ENCODE data around the gene SLC25A43. TPM values are rescaled to one million over a fixed set of nuclear protein-coding genes. Genes with fewer than 3 reads are reported as not detected.
"Not testable (repeated sequence)": the region's sequence is repeated elsewhere in the genome, so short reads cannot be mapped to it uniquely, and the experiment has no call there.

SLC25A43 gene
- 1 to 10 TPM in 3 of 4 donors, under 1 TPM in 1; 0.87 to 2.7 (median 1.8) TPM for total RNA-seq

DNA sequence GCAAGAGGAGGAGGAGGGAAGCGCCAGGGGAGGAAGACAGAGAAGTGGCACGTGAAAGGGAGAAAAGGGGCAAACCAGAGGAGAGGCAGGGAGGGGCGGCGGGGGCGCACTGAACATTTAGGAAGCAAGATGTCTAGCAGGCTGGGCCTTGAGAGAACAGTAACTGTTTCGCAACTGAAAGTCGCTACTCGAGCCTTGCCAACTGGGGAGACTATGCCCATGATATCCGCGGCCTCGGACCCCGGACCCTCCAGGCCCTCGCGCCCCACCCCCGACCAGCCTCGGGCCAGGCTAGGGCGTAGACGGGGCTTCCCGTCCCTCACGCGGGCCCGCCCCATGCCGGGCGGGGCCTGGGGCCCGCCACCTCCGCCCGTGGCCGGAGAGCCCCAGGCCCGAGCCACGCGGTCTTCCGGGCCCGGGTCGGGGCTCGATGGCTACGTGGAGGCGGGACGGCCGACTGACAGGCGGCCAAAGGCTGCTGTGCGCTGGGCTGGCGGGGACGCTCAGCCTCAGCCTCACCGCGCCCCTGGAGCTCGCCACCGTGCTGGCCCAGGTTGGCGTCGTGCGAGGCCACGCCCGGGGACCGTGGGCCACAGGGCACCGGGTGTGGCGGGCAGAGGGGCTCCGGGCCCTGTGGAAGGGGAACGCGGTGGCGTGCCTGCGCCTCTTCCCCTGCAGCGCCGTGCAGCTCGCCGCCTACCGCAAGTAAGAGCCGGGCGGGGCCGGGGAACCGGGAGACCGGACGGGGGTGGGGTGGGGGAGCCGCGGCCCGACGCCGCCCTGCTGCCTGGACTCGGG, at the start of gene SLC25A43:
SLC25A43 (plus strand) TSS at position 363 of the 798 bp plus-strand sequence; CDS start at position 431, 68 bp downstream.
- no peaks in the 10 kb centered on the region for H3K4me1 ChIP-seq
- no peaks in the 10 kb centered on the region for H3K36me3 ChIP-seq
- H3K9me3 ChIP-seq = no peaks in the 10 kb centered on the region
- peaks cover 0 to 13% (median 0%) of the 10 kb centered on the region in 3 donors for H3K27me3 ChIP-seq
- in situ Hi-C loops (cut with MboI; ENCODE audit: low sequenced_read_pairs in 4 of 4) (no loop called here), intact Hi-C loops (cut with DNase I; ENCODE audit: low total_unique reads) (no loop called here)
- peak within 1 kb of the TSS; percentile 51 to 68 (median 62) for H3K27ac ChIP-seq
- peak; percentile 33 to 53 for ATAC-seq
- TF ChIP-seq POLR2A (IDR thresholded peaks at IDR 0.05) = no peak
- TF ChIP-seq, protein P1, sequence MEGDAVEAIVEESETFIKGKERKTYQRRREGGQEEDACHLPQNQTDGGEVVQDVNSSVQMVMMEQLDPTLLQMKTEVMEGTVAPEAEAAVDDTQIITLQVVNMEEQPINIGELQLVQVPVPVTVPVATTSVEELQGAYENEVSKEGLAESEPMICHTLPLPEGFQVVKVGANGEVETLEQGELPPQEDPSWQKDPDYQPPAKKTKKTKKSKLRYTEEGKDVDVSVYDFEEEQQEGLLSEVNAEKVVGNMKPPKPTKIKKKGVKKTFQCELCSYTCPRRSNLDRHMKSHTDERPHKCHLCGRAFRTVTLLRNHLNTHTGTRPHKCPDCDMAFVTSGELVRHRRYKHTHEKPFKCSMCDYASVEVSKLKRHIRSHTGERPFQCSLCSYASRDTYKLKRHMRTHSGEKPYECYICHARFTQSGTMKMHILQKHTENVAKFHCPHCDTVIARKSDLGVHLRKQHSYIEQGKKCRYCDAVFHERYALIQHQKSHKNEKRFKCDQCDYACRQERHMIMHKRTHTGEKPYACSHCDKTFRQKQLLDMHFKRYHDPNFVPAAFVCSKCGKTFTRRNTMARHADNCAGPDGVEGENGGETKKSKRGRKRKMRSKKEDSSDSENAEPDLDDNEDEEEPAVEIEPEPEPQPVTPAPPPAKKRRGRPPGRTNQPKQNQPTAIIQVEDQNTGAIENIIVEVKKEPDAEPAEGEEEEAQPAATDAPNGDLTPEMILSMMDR (IDR thresholded peaks at IDR 0.05 in 4 of 5, conservative IDR thresholded peaks at IDR 0.05 in 1 of 5) = no peak
- peak in 1 of 2 donors; percentile 12 for DNase-seq
- H3K4me3 ChIP-seq = peak within 1 kb of the TSS; percentile 44 to 56 (median 52)

DNA sequence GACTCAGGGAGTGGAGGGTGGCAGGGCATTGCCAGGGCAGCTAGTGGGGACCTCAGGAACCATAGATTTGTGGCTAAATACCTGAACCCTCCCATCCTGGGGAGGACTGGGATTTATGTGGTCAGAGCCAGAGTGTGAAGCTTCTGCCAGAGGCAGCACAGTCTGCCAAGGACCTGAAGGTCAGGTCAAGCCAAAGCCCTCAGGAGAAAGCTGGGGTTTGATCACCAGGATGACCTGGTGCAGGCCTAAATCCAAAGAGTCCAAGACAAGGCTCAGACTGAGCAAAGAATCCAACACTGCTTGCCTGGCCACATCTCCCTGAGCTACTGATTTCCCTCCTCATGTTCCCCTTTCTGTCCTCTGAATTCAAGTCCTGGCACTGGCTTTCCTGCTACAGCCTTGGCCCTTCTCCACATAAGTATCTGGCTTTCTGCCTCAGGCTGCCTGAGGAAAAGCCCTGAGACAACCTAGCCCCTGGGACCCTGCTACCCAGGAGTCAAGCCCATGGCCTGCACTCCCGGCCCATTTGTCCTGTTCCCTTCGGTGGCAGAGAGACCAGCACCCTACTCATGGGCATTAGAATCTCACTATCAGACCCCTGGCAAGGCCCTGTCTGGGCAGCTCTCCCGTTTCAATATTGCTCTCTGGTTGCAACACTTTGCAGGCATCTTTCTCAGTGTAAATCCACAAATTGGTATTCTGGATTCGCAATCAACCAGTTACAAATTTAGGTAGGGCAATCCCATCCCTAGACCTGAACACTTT, 39.3 kb upstream of the SLC25A43 start:
- Histone ChIP-seq H3K27ac (no peak overlapping the region), H3K4me3 (no peak overlapping the region), H3K4me1 (no peaks in the 10 kb centered on the region), H3K9me3 (no peaks in the 10 kb centered on the region), H3K27me3 (no peaks in the 10 kb centered on the region), H3K36me3 (no peaks in the 10 kb centered on the region)
- in situ Hi-C loops (cut with MboI; ENCODE audit: low sequenced_read_pairs in 4 of 4) (no loop called here), intact Hi-C loops (cut with DNase I; ENCODE audit: low total_unique reads) (no loop called here)
- TF ChIP-seq, protein P1 (IDR thresholded peaks at IDR 0.05 in 4 of 5, conservative IDR thresholded peaks at IDR 0.05 in 1 of 5) = no peak
- TF ChIP-seq POLR2A (IDR thresholded peaks at IDR 0.05) = no peak
- ATAC-seq = no peak
- DNase-seq = no peak

DNA sequence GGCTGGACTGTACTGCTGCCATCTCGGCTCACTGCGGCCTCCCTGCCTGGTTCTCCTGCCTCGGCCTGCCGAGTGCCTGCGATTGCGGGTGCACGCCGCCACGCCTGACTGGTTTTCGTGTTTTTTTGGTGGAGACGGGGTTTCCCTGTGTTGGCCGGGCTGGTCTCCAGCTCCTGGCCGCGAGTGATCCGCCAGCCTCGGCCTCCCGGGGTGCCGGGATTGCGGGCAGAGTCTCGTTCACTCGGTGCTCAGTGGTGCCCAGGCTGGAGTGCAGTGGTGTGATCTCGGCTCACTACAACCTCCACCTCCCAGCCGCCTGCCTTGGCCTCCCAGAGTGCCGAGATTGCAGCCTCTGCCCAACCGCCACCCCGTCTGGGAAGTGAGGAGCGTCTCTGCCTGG, 37.7 kb upstream of the SLC25A43 start:
- H3K9me3 ChIP-seq; H3K4me1 ChIP-seq; H3K27ac ChIP-seq; H3K36me3 ChIP-seq; H3K27me3 ChIP-seq; DNase-seq; H3K4me3 ChIP-seq; in situ Hi-C loops (cut with MboI; ENCODE audit: low sequenced_read_pairs in 4 of 4); intact Hi-C loops (cut with DNase I; ENCODE audit: low total_unique reads); ATAC-seq: not testable (repeated sequence)

DNA sequence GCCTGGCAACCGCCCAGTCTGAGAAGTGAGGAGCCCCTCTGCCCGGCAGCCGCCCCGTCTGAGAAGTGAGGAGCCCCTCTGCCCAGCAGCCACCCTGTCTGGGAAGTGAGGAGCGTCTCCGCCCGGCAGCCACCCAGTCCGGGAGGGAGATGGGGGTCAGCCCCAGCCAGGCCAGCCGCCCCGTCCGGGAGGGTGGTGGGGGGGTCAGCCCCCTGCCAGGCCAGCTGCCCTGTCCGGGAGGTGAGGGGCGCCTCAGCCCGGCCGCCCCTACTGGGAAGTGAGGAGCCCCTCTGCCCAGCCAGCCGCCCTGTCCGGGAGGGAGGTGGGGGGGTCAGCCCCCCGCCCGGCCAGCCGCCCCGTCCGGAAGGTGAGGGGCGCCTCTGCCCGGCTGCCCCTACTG, 37.1 kb upstream of the SLC25A43 start:
- H3K9me3 ChIP-seq; ATAC-seq; H3K4me3 ChIP-seq; H3K27ac ChIP-seq; intact Hi-C loops (cut with DNase I; ENCODE audit: low total_unique reads); DNase-seq; H3K4me1 ChIP-seq; H3K36me3 ChIP-seq; in situ Hi-C loops (cut with MboI; ENCODE audit: low sequenced_read_pairs in 4 of 4); H3K27me3 ChIP-seq: not testable (repeated sequence)

DNA sequence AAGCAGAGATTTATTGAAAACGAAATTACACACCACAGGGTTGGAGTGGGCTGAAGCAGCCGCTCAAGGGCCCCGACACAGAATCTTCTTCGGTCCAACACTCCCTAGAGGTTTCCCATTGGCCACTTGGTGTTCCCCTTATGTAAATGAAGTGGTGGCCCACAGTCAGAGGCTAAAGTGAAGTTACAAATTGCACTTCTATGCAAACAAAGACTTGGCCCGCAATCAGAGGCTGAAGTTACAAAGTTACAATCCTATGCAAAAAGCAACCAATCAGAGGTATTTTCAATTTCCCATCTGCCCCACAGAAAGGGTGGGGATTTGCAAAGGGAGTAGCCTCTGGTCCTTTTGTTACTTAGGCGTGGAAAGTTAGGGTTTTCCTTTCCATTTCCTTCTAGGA, 35.7 kb upstream of the SLC25A43 start:
- intact Hi-C loops (cut with DNase I; ENCODE audit: low total_unique reads) (no loop called here), in situ Hi-C loops (cut with MboI; ENCODE audit: low sequenced_read_pairs in 4 of 4) (no loop called here)
- TF ChIP-seq POLR2A (IDR thresholded peaks at IDR 0.05) = no peak
- TF ChIP-seq, protein P1 (IDR thresholded peaks at IDR 0.05 in 4 of 5, conservative IDR thresholded peaks at IDR 0.05 in 1 of 5) = no peak
- DNase-seq = no peak
- no peak for ATAC-seq
- Histone ChIP-seq H3K36me3 (no peaks in the 10 kb centered on the region), H3K9me3 (no peaks in the 10 kb centered on the region), H3K4me3 (no peak overlapping the region), H3K27ac (no peak overlapping the region), H3K27me3 (no peaks in the 10 kb centered on the region), H3K4me1 (no peaks in the 10 kb centered on the region)

DNA sequence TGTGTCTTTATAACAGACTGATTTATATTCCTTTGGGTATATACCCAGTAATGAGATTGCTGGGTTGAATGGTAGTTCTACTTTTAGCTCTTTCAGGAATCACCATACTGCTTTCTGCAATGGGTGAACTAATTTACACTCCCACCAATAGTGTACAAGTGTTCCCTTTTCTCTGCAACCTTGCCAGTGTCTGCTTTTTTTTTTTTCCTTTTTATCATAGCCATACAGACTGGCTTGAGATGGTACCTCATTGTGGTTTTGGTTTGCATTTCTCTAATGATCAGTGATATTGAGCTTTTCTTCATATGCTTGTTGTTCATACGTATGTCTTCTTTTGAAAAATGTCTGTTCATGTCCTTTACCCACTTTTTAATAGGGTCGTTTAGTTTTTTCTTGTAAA, 27.3 kb upstream of the SLC25A43 start:
- H3K36me3 ChIP-seq; DNase-seq; intact Hi-C loops (cut with DNase I; ENCODE audit: low total_unique reads); H3K4me3 ChIP-seq; in situ Hi-C loops (cut with MboI; ENCODE audit: low sequenced_read_pairs in 4 of 4); H3K27ac ChIP-seq; H3K9me3 ChIP-seq; ATAC-seq; H3K27me3 ChIP-seq; H3K4me1 ChIP-seq: not testable (repeated sequence)

Measured in gastrocnemius medialis (tissue), 4 donors.